ENCODE data around the gene ETNK2.
A peak's percentile ranks its signal among the peaks of the same experiment; 100 is the strongest.

Gene ETNK2, protein sequence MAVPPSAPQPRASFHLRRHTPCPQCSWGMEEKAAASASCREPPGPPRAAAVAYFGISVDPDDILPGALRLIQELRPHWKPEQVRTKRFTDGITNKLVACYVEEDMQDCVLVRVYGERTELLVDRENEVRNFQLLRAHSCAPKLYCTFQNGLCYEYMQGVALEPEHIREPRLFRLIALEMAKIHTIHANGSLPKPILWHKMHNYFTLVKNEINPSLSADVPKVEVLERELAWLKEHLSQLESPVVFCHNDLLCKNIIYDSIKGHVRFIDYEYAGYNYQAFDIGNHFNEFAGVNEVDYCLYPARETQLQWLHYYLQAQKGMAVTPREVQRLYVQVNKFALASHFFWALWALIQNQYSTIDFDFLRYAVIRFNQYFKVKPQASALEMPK

DNA sequence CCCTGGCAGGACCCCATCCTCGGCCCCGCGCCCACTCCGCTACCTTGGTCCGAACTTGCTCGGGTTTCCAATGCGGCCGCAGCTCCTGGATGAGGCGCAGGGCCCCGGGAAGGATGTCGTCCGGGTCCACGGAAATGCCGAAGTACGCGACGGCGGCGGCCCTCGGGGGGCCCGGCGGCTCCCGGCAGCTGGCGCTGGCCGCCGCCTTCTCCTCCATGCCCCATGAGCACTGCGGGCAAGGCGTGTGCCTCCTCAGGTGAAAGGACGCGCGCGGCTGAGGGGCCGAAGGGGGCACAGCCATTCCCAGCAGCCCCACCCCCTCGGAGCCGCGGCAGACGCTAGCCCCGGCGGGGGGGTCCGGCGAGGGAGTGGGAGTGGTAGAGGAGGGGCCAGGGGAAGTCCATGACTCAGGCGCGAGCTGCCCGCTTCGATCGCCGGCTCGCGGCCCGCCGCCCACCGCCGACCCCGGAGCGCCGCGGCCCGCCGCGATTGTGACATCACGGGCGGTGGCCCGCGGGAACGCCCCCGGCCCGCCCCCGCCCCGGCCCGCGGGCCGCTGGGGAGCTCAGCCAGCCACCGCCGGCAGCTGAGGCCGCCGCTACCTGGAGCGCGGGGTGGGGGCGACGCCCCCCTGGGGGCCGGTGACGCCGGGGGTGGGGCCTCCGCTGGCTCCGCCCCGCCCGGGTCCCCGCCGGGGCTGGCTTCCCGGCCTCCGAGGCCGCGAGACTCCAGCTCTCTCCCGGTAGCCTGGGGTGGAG is at the start of gene ETNK2:
ETNK2 (minus strand) TSS at position 493 of the 758 bp plus-strand sequence; CDS start at position 301, 192 bp downstream.
- no peak for DNase-seq

DNA sequence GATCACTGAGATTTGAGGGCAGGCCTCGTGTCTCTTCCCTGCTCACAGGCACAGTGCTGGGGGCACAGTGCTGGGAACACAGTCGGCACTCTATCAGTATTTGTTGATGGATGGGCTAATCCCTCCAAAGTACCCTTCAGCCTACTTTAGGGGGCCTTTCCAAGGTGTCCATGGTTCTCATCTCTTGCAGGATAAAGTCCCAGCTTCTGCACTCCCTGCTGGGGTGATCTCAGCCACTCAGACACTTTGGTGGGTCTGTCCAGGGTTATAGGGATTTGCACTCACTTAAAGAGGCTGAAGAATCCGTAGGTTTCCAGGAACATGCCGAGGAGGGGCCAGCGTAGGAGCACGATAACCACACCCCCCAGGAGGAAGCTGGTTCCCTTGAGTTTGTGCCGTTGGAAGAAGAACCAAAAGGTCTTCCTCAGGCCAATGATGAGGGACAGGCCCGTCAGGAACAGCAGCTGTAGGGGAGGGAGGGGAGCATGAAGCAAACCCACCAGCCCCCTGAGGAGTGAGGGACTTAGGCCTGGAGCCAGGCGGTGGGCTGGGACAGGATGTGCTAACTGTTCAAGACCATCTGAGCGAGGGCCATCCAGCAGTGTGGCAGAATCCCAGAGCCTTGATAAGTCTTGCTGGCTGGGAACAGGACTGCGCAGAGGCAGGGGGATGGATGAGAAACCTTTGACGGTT is 49.6 kb upstream of the ETNK2 start:
- DNase-seq, result no peak

DNA sequence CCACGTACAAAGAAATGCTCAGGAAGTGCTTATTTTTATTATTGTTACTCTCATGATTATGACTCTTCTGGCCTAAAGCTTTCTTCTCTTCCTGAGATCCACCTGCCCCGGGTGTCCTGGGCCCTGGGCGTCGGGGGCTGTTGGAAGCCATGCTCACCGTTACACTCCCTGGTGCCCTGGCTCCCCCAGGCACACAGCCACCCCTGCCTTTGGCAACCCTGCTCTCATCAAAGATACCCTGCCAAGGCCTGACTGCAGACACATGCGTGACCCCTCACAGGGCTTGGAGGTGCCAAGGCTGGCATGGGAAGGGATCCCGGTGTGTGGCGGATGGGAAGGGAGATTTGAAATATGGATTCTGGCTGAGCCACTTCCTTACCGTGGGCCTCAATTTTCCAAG is 47.7 kb upstream of the ETNK2 start:
- DNase-seq, result no peak

- DNase-seq, result no peak
These were observed 46.8 kb upstream of the ETNK2 start for GRCh38 chr1:204198348-204199340.

DNA sequence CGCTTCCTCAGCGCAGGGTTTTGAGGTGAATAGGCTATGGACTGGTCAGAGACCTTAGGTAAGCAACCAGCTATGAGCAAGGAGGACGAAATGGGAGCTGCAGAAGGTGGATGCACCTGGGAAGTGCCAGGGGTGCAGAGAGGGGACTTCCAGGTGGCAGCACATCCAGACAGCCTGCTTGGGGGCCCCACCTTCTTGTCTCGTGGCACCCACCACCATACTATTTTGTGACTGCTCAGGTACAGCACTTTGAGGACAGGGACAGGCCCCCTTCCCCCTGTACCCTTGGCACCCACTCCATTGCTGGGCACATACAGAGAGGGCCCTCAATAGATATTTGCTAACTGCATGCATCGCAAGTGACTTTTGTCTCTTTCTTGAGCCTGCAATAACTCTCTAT is 45.2 kb upstream of the ETNK2 start:
- DNase-seq, result no peak

DNA sequence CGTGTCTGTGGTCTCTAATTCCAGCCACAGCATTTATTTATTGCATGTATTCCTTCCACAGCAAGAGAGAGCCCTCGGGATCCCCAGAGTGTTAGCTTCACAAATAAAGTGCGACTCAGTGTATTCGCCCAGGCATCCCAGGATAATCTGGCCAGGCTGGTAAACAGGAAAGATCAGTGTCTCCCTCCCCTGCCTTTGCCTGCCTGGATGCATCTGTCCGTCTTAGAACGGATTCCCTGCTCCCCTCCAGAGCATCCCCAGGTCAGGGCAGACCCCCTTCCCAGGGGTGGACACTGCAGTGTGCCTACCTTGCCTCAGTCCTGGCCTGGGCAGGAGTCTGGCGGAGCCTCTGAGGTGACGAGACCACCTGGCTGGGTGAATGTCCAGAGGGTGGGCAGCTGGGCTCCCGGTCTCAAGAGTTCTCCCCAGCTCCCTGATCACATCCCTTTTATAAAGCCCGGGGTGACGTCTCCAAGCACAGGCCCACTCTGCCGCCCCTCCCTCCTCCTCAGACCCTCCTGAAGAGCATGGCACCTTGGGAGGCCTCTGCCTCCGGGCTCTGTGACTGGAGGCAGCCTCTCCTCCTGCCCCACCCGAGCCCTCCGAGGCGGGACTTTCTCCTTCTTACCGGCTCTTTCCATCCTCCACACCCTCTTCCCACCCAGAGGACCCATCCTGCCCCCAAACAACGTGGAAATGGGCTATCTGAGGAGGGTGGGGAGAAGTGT is 44.4 kb upstream of the ETNK2 start, which contains the start of gene KISS1:
KISS1 (minus strand) TSS at position 424 of the 728 bp plus-strand sequence. CDS start 3,615 bp downstream, outside the sequence.
- no peak for DNase-seq

- DNase-seq, result no peak
These were observed 42.9 kb upstream of the ETNK2 start for GRCh38 chr1:204194771-204195170.

DNA sequence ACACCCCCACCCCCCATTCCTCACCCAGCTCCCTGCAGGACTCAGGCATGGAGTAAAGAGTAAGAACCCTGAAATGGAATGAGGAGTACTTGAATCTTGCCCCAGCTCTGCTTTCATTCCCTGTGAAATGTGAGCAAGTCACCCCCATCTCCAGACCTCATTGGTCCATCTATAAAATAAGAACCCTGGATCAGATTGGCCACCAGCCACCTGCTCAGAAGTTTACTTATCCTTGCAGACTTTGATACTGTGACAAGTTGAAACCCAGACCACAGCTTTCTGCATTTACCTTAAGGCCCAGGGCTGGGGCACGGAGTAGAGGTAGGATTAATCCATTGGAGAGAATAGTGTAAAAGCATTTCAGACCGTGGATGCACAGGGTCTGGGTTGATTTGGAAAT is 42.2 kb upstream of the ETNK2 start:
- no peak for DNase-seq

DNA sequence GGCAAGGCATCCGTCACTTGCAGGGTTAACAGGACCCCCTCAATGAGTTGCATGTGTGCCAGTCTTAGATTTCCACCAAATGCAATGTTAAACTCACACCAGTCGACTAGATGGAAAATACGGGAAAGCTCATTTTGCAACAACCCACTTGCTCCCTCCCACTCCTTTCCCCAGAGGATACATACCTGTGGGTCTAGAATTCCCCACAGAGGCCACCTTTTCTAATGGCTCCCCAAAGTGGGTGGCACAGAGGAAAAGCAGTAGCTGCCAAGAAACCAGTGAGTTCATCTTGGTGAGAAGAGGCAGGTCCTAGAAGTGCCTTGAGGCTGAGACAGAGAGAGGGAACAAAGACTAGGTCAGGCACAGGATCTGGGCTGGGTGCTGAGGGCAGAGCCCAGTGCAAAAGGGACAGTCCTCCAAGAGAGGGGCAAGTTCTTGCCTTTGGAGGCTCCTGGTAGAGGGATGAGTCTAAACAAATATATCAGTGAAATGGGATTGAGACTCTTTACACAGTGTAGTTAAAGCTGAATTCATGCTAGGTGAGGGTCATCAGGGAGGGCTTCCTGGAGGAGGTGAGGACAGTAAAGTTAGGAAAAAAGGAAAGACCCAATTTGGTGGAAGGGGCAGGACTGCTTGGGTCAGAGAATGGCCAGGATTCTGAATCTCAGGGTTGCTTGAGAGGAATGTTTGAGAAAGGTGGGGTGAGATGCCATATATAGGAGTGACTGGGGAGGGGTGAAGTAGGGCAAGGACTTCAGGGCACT is 40.9 kb upstream of the ETNK2 start:
- DNase-seq, result no peak

GRCh38 chr1:204192046-204192445 is 40.2 kb upstream of the ETNK2 start:
- DNase-seq, result no peak

GRCh38 chr1:204191456-204191855 is 39.6 kb upstream of the ETNK2 start:
- no peak for DNase-seq

DNA sequence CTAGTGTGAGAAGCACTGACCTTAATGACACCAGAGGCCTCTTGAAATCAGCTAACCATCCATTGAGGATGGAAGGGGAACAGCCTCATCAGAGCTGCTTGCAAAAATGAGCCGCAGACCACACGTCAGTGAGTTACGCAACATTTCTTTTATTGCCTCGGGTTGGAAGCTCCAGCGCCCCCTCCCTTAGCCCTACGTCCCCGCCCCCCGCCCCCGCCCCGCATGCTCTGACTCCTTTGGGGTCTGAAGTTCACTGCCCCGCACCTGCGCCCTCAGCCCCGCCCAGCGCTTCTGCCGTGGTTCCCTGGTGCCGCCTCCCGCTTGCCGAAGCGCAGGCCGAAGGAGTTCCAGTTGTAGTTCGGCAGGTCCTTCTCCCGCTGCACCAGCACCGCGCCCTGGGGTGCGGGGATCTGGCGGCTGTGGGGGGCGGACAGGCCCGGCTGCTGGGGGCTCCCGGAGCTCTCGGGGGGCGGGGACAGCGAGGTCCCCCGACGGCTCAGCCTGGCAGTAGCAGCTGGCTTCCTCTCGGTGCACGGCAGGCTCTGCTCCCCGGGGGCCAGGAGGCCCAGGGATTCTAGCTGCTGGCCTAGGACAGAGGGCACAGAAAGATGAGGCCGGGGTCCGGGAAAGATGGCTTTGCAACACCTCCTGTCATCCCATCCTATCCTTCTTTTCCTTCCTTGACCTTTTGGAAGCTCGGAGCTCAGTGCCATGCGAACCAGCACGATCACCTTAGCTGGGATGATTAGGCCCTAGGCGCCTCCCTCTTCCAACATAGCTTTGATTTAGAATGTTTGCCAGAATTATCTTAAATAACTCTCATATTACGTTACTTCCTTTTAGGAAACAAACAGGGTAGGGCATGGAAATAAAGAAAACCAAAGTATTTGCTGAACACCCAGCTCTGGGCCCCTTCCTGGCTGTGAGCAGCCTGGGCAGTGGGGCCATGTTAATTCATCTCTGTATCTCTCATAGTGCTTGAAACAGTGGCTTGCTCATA is 38.7 kb upstream of the ETNK2 start:
- no peak for DNase-seq

- DNase-seq, result no peak
These were observed 37.3 kb upstream of the ETNK2 start for GRCh38 chr1:204188959-204189639.

DNA sequence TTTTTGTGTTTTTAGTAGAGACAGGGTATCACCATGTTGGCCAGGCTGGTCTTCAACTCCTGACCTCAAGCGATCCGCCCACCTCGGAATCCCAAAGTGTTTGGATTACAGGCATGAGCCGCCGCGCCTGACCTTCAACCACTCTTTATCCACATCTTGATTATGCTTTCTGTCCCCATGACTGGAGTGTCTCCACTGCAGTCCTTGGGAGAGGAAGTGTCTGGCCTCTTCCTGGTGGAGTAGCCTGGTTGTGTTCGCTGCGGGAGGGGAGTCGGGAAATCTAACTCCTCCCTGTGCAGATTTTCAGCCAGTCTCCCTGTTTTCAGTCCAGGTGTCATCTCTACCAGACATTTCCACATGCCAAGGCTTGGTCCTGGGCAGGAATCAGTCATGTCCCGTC is 34.8 kb upstream of the ETNK2 start:
- no peak for DNase-seq

GRCh38 chr1:204181116-204181515 is 29.3 kb upstream of the ETNK2 start:
- no peak for DNase-seq

DNA sequence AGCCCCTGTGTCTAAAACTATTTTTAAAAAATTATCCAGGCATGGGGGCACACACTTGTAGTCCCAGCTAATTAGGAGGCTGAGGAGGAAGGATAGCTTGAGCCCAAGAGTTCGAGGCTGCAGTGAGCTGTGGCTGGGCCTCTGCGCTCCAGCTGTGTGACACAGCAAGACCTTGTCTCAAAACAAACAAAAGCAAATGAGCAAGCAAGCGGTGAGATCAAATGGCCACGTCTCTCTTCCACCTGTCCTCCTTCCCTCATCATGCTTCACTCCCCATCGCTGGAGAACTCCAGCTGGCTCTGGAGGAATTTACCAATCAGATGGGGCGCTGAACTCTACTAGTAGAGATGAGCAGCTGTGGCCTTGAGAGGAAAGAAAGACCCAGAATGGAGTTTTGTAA is 28.3 kb upstream of the ETNK2 start:
- no peak for DNase-seq

DNA sequence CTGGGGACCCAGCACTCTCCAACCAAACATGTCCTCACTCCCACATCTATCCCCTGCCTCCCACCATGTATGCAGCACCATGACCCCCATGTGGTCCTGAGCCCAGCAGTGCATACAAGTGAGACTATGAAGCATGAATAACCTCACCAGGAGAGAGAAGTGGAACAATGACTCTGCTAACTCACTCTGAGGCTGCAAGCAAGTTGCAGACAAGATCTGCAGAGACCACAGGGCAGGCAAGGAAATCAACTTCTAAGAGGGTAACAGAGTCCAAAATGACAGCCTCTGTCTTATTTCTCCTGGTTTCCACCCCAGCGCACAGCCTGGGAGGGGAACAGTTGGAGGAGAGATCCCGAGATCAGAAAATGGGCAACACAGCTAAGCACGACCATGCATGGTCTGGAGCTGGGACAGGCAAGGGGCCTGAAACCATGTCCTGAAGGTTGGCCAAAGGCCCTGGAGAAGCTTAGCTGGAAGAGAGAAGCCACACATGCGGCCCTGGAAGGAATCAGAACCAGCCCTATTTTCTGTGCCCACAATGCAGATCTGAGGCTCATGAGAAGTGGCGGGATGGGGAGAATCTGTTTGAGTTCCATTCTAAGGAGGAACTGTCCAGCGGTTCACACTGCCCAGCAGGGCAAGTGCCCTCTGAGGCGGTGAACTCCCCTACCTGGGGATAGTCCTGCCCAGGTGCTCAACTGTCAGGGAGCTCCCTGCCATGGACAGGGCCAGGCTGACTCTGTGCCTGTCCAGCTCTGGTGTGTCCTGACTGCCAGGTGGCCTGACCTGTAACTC is 26.8 kb upstream of the ETNK2 start:
- no peak for DNase-seq

GRCh38 chr1:204177133-204177532 is 25.3 kb upstream of the ETNK2 start:
- peak; percentile 84 for DNase-seq

Measured in hematopoietic multipotent progenitor cell treated with erythropoietin and hydrocortisone succinate and interleukin-3 and kit ligand, for 8 days (in vitro differentiated cells).